Activated CD8-positive, alpha-beta T cell treated with anti-CD3 and anti-CD28 coated beads for 36 hours (primary cell): ENCODE measurements around the gene TEKT1. TPM values are rescaled to one million over a fixed set of nuclear protein-coding genes. Genes with fewer than 3 reads are reported as not detected.

Source experiments
- ATAC-seq: fragments of 200-7000 bp; cut with Tn5 transposase; one replicate; pipeline ENCODE4 v1.10.0; 2021; ENCODE audit warnings: mild to moderate bottlenecking, moderate library complexity
- CTCF ChIA-PET: fragments of 350-600 bp; sonication (Branson Sonifier 250); formaldehyde crosslinking; loops from one replicate; lab custom pipeline; 2021; ENCODE audit warnings: antibody characterized with exemption; lab: Charles Lee
- POLR2A ChIA-PET: fragments of 350-600 bp; sonication (Branson Sonifier 250); formaldehyde crosslinking; loops from one replicate; lab custom pipeline; 2021; ENCODE audit warnings: antibody characterized with exemption; lab: Charles Lee
- DNase-seq: peaks from one replicate; pipeline ENCODE4 v3.0.0-alpha.2; 2020
- H3K27ac Mint-ChIP-seq: one replicate; pipeline ENCODE4 v1.8.0; 2021; ENCODE audit warnings: mild to moderate bottlenecking, mixed read lengths
- H3K27me3 Mint-ChIP-seq: one replicate; pipeline ENCODE4 v1.8.0; 2021; ENCODE audit warnings: mixed read lengths
- H3K36me3 Mint-ChIP-seq: one replicate; pipeline ENCODE4 v1.8.0; 2021; ENCODE audit warnings: low read depth, mixed read lengths
- H3K4me1 Mint-ChIP-seq: one replicate; pipeline ENCODE4 v1.8.0; 2021; ENCODE audit warnings: low read depth, mixed read lengths
- H3K4me3 Mint-ChIP-seq: one replicate; pipeline ENCODE4 v1.8.0; 2021; ENCODE audit warnings: mild to moderate bottlenecking, moderate library complexity, mixed read lengths
- H3K9me3 Mint-ChIP-seq: one replicate; pipeline ENCODE4 v1.8.0; 2021; ENCODE audit warnings: mixed read lengths
- CTCF ChIP-seq: fragments of 200-600 bp; IDR thresholded peaks from one replicate; pipeline ENCODE4 v1.8.0; 2022; ENCODE audit warnings: antibody characterized with exemption, mild to moderate bottlenecking
- intact Hi-C: fragments of 100-400 bp; cut with micrococcal nuclease; formaldehyde crosslinking; loops from one replicate; pipeline ENCODE4 v1.10.0; 2022
- total RNA-seq, 2 experiments: library from RNA; stranded (reverse); gene quantifications; one replicate each; pipeline ENCODE4 v1.2.3, GENCODE V29; 2021

The TEKT1 gene
- total RNA-seq, 2 experiments from 2014 or later, result not detected

- TF ChIP-seq CTCF, result no peak
- CTCF ChIA-PET, result interaction anchor here (1.3 kb wide), 1 partner anchor 15 kb away, joined by 3 read pairs; no protein-coding TSS in a partner anchor
These were observed 33.7 kb downstream of the TEKT1 start for GRCh38 chr17:6797718-6798351.

GRCh38 chr17:6796887-6797490 is 34.5 kb downstream of the TEKT1 start:
- ChIA-PET POLR2A (no interaction called here), CTCF (interaction anchor here (1.5 kb wide), 1 partner anchor 66 kb away, joined by 3 read pairs; no protein-coding TSS in a partner anchor)
- Mint-ChIP-seq H3K4me3 (no peak overlapping the region), H3K27me3 (peaks cover 5% of the 10 kb centered on the region), H3K36me3 (no peaks in the 10 kb centered on the region), H3K27ac (no peak overlapping the region), H3K9me3 (no peaks in the 10 kb centered on the region), H3K4me1 (peaks cover 4% of the 10 kb centered on the region)
- intact Hi-C loops, result no loop called here
- DNase-seq (no peak), ATAC-seq (no peak)
- TF ChIP-seq CTCF, result no peak

More at GRCh38 chr17:6797718-6798351, 33.7 kb downstream of the TEKT1 start:
- peaks cover 4% of the 10 kb centered on the region for H3K4me1 Mint-ChIP-seq
- no peak overlapping the region for H3K4me3 Mint-ChIP-seq
- H3K36me3 Mint-ChIP-seq, result no peaks in the 10 kb centered on the region
- ATAC-seq (no peak), DNase-seq (no peak)
- no peaks in the 10 kb centered on the region for H3K27me3 Mint-ChIP-seq
- no peaks in the 10 kb centered on the region for H3K9me3 Mint-ChIP-seq
- H3K27ac Mint-ChIP-seq, result no peak overlapping the region
- intact Hi-C loops, result no loop called here
- POLR2A ChIA-PET, result interaction anchor here (1.2 kb wide), 1 partner anchor 15 kb away, joined by 4 read pairs; no protein-coding TSS in a partner anchor

- CTCF ChIA-PET, result interaction anchor here (1.5 kb wide), 1 partner anchor 66 kb away, joined by 3 read pairs; no protein-coding TSS in a partner anchor
- peaks cover 4% of the 10 kb centered on the region for H3K4me1 Mint-ChIP-seq
- ATAC-seq, result no peak
- H3K27ac Mint-ChIP-seq, result no peak overlapping the region
- H3K36me3 Mint-ChIP-seq, result no peaks in the 10 kb centered on the region
- H3K4me3 Mint-ChIP-seq, result no peak overlapping the region
- H3K27me3 Mint-ChIP-seq, result peaks cover 6% of the 10 kb centered on the region
- intact Hi-C loops, result no loop called here
- POLR2A ChIA-PET, result no interaction called here
- H3K9me3 Mint-ChIP-seq, result no peaks in the 10 kb centered on the region
- TF ChIP-seq CTCF, result no peak
- DNase-seq, result no peak
These were observed 35.3 kb downstream of the TEKT1 start for GRCh38 chr17:6796017-6796886.

DNA sequence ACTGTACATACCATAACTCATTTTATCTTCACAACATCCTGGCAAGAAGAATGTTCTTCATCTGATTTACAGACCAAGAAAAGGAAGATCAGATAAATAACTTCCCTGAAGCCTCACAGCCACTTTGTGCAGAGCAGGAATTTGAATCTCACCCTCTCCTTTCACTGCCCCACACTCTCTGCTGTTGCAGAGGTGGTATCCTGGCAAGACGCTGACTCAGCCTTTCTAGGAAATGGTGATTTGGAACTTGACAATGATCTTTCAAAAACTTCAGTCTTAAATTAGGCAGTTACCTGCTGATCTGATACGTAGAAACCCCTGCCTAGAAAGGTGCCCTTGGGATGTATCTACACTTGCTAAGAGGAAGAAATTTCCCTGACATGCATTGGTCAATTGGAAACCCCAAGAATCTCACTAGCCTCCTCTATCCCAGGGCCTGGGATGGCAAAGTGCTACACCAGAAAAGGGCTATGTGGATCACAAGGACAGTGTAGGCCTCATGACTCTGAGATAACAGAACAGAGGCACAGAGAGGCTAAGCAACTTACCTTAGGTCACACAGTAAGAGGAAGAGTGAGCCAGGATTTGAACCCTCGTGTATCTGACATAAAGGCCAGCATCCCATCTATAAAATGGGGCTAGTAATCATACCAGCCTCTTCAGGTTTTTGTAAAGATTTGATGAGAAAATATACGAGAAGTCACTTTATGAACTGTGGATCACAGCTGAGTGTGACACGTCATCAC is 37.6 kb downstream of the TEKT1 start:
- Mint-ChIP-seq H3K4me3 (no peak overlapping the region), H3K4me1 (peaks cover 4% of the 10 kb centered on the region), H3K9me3 (no peaks in the 10 kb centered on the region), H3K27ac (no peak overlapping the region), H3K27me3 (peaks cover 19% of the 10 kb centered on the region), H3K36me3 (no peaks in the 10 kb centered on the region)
- no peak for TF ChIP-seq CTCF
- POLR2A ChIA-PET, result no interaction called here
- ATAC-seq, result no peak
- CTCF ChIA-PET, result no interaction called here
- DNase-seq, result no peak
- intact Hi-C loops, result no loop called here
